Erythroblast (primary cell): ENCODE measurements around the gene DMRTB1.

Source experiments
- GATA1 ChIP-seq: IDR thresholded peaks from 2 replicates; pipeline ENCODE4 v1.6.1; 2011; ENCODE audit warnings: low read depth, mild to moderate bottlenecking, control low read depth, low read length, moderate library complexity
- POLR2A ChIP-seq: IDR thresholded peaks from 2 replicates; pipeline ENCODE4 v1.6.1; 2011; ENCODE audit warnings: mild to moderate bottlenecking, low read length

DNA sequence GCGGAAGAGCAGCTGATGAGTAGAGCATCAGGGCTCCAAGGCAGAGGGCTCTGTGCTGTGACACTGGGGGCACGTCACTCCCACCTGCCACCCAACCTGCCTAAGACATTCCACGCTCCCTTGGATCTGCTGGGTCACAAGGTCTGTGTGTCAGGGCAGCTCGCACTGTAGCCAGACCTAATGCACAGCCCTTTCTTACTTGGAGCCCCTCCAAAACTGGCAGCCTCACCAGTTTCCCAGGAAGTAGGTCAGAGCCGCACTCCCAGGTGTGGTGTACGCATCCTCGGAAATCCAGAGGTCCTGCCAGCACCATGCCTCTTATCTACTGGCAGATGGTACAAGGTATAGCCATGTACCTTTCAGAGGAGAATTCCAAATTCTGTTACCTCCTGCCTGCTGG lies 22.3 kb downstream of the DMRTB1 start:
- no peak for TF ChIP-seq POLR2A
- no peak for TF ChIP-seq GATA1
